ENCODE results near the gene MATN3.

DNA sequence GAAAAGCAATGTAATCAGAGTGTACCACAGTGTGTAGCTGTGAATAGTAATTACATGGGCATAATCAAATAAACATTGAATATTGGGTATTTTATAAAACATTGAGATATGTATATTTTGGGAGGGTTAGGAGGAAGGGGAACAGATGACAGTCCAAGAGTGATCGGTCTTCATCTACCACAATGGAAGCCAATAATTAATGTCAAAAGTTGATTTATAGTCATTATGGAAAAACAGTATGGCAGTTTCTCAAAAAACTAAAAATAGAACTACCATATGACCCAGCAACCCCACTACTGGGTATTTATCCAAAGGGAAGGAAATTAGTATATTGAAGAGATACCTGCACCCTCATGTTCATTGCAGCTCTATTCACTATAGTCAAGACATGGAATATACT is 44.8 kb upstream of the MATN3 start:
- TF ChIP-seq, protein P1, sequence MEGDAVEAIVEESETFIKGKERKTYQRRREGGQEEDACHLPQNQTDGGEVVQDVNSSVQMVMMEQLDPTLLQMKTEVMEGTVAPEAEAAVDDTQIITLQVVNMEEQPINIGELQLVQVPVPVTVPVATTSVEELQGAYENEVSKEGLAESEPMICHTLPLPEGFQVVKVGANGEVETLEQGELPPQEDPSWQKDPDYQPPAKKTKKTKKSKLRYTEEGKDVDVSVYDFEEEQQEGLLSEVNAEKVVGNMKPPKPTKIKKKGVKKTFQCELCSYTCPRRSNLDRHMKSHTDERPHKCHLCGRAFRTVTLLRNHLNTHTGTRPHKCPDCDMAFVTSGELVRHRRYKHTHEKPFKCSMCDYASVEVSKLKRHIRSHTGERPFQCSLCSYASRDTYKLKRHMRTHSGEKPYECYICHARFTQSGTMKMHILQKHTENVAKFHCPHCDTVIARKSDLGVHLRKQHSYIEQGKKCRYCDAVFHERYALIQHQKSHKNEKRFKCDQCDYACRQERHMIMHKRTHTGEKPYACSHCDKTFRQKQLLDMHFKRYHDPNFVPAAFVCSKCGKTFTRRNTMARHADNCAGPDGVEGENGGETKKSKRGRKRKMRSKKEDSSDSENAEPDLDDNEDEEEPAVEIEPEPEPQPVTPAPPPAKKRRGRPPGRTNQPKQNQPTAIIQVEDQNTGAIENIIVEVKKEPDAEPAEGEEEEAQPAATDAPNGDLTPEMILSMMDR (IDR thresholded peaks at IDR 0.05) = no peak
- no peak for TF ChIP-seq POLR2A (IDR thresholded peaks at IDR 0.05)
